ENCODE results near the gene NPBWR2.

- TF ChIP-seq CTCF (conservative IDR thresholded peaks at IDR 0.05) (no peak), ZFX (IDR thresholded peaks at IDR 0.05) (no peak)
Observed at GRCh38 chr20:64080813-64081623, 26.3 kb downstream of the NPBWR2 start.
